GM18951 (cell line): Measurements from ENCODE around the gene PSMD8.

Experiments
- POLR2A ChIP-seq: IDR thresholded peaks from 4 replicates; pipeline ENCODE4 v1.6.1; 2011; ENCODE audit warnings: mild to moderate bottlenecking; ENCODE audit not compliant: insufficient read length, insufficient read depth; ENCODE audit errors: extremely low read depth
- in situ Hi-C: fragments of 300-500 bp; cut with MboI; formaldehyde crosslinking; loops from one replicate; pipeline ENCODE4 v1.12.0; 2022; ENCODE audit warnings: low sequenced_read_pairs, mixed read lengths, inconsistent platforms; ENCODE audit not compliant: unreplicated experiment

PSMD8 gene

DNA sequence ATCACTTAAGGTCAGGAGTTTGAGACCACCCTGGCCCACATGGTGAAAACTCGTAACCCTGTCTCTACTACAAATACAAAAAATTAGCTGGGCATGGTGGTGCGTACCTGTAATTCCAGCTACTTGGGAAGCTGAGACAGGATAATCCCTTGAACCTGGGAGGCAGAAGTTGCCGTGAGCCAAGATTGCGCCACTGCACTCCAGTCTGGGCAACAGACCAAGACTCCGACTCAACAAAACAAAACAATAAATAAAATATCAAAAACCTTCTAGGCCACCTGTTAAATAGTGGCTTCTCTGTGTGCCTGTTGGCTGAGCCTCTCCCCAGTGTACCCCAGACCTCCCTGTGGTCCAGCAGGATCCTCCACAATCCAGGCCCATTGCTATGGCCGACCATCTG is 3.3 kb upstream of the PSMD8 start:
- no peak for TF ChIP-seq POLR2A
- in situ Hi-C loops: no loop called here

- in situ Hi-C loops: no loop called here
Observed at GRCh38 chr19:38373907-38374331, 452 bp upstream of the PSMD8 start.

GRCh38 chr19:38375098-38375493 is 725 bp downstream of the PSMD8 start:
- no peak for TF ChIP-seq POLR2A
- in situ Hi-C loops: no loop called here

More at GRCh38 chr19:38373907-38374331, 452 bp upstream of the PSMD8 start:
- no peak for TF ChIP-seq POLR2A

- in situ Hi-C loops: no loop called here
- TF ChIP-seq POLR2A: no peak
Observed at GRCh38 chr19:38375748-38376147, 1.4 kb downstream of the PSMD8 start.

DNA sequence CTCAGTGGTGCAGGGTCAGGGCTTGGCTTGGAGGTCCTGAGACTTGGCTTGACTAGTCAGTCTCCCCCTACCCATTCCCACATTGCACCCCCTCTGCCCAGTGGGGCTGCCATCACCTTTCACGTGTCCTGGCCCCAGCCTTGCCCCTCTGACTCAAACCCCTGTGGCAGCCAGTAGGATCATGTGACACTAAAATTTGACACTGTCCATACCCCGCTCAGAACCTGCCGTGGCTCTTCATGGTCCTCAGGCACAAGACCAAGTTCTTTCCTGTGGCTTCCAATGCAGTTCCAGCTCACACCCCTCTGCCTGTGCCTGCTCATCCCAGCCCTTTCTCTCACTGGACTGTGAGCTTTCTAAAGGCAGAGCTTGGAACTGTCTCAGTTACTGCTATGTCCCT is 2.2 kb downstream of the PSMD8 start:
- in situ Hi-C loops: no loop called here
- no peak for TF ChIP-seq POLR2A

DNA sequence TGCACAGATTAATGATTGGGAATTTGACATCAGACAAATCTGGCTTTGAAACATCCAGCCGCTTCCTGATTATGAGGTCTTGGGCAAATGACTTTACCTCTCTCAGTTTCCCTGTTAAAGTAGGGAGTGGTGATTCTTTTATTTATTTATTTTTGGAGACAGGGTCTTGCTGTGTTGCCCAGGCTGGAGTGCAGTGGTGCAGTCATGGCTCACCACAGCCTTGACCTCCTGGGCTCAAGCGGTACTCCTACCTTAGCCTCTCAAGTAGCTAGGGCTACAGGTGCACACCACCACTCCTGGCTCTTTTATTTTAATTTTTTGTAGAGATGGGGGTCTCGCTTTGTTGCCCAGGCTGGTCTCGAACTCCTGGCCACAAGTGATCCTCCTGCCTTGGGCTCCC is 2.7 kb downstream of the PSMD8 start:
- no peak for TF ChIP-seq POLR2A
- in situ Hi-C loops: no loop called here

DNA sequence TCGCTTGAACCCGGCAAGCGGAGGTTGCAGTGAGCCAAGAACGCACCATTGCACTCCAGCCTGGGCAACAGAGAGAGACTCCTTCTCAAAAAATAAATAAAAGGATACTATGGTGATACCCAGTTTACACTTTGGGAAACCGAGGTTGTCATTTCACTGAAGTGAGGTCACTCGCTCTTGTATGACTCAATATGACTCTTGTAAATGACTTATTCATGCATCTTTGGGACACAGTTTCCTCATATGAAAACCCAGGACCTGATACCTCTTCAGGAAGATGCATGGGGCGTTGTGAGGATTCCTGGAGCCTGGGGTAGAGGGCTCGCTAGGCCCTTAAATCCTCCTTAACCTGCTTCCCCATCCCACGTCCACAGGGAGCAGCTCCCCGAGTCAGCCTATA is 4.5 kb downstream of the PSMD8 start:
- in situ Hi-C loops: no loop called here
- TF ChIP-seq POLR2A: no peak

DNA sequence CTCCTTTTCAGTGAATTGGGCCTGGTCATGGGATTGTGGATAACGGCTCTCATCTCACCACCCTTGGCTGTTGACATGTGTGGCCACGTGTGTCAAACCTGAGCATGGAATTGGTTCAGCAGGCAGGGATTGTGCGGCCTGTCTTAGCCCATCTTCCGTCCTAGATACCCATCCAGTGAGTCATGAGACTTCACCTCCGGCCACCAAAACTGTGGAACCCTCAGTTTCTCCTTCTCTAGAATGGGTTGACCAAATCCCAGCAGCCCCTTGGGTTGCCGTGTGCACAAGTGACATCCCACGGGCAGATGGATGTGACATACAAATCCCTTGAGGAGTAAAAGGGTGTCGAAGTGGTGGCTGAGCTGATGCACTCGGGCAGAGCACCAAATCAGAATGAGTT is 6.8 kb downstream of the PSMD8 start:
- in situ Hi-C loops: no loop called here
- no peak for TF ChIP-seq POLR2A

DNA sequence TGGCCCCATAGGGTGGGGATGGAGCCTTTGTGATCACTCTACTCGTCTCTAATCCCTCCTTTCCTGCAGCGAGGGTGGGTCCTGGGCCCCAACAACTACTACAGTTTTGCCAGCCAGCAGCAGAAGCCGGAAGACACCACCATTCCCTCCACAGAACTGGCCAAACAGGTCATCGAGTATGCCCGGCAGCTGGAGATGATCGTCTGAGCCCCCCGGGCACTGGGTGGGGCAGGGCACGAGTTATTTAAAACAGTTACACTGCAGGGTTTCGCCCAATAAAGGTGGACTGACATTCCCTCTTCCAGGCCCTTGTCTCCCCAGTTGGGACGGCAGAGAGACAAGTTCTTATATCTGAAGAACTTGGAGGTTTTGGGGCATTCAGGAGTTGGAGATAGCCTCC is 8.8 kb downstream of the PSMD8 start:
- TF ChIP-seq POLR2A: no peak
- in situ Hi-C loops: no loop called here

DNA sequence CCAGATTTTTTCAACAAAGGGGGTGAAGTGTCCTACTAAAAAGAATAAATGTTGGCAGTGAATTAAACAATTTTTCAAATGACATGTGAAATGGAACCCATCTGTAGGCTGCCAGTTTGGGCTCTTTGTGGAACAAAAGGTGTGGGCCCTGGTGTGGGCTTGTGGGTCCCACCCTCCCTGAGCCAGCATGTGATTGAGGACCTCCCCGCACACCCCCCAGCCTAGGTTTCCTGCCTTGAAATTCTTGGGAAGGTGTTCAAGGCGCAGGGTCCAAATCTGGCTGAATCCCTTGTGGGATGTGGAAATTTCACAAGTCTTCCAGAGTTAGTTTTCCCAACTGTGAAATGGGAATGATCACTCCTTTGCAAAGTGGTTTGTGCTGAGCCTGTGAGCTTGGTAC is 9.4 kb downstream of the PSMD8 start:
- in situ Hi-C loops: no loop called here
- TF ChIP-seq POLR2A: no peak

GRCh38 chr19:38384209-38385027 is 10.0 kb downstream of the PSMD8 start:
- in situ Hi-C loops: no loop called here
- TF ChIP-seq POLR2A: peak; percentile 2

DNA sequence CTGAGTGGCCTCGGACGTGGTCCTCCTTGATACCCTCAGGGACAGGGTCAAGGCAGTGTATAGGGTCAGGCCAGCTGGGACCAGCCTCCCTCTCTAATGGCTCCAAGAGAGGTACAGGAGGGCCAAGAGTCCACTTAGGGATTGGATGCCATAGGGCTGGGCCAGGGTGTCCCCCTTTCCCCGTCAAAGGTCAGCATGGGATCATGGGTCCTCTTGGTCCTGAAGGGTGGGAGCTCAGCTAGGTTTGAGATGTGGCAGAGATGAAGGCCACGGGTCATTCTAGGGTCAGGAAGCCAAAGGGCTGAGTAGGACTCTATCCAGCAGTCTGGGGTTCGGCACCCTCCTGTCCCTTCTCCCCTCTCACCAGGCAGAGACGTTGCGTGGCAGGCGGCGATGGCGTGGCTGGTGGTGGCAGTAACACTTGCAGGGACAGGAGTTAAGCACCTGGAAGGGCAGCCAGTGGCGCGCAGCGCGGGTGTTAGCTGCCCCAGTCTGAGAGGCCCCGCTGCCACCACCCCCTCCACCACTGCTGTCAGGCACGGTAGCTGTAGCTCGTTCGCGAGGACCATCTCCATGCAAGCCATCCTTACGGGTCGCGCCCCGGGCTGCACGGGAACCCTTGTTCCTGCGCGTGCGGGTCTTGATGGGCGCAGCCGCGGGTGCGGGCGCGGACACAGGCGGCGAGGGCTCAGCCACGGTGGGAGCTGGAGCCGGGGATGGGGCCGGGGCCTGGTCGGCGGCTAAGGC is 10.9 kb downstream of the PSMD8 start:
- in situ Hi-C loops: no loop called here
- no peak for TF ChIP-seq POLR2A

GRCh38 chr19:38385804-38386257 is 11.5 kb downstream of the PSMD8 start:
- TF ChIP-seq POLR2A: no peak
- in situ Hi-C loops: no loop called here
